EL (cell line): ENCODE data around the gene TMEM50A.
"Not testable (repeated sequence)": the region's sequence is repeated elsewhere in the genome, so short reads cannot be mapped to it uniquely, and the experiment has no call there.

Experiments used
- DNase-seq: peaks from one replicate; pipeline ENCODE4 v3.0.0-alpha.2; 2016

TMEM50A gene

GRCh38 chr1:25389721-25390120 is 51.6 kb downstream of the TMEM50A start:
- DNase-seq = not testable (repeated sequence)

GRCh38 chr1:25392841-25393240 is 54.7 kb downstream of the TMEM50A start:
- DNase-seq = no peak

- DNase-seq = not testable (repeated sequence)
These were observed 59.4 kb downstream of the TMEM50A start for GRCh38 chr1:25397549-25397948.

- DNase-seq = not testable (repeated sequence)
These were observed 59.9 kb downstream of the TMEM50A start for GRCh38 chr1:25398079-25398478.

- not testable (repeated sequence) for DNase-seq
These were observed 65.0 kb downstream of the TMEM50A start for GRCh38 chr1:25402947-25403803.

- not testable (repeated sequence) for DNase-seq
These were observed 67.7 kb downstream of the TMEM50A start for GRCh38 chr1:25405731-25406305.

- DNase-seq = not testable (repeated sequence)
These were observed 71.7 kb downstream of the TMEM50A start for GRCh38 chr1:25409641-25410427.
